Measurements from ENCODE around the gene KLF4. TPM values are rescaled to one million over a fixed set of nuclear protein-coding genes. Genes with fewer than 3 reads are reported as not detected.

KLF4 gene
- total and polyA plus RNA-seq, 2 of the 4 experiments (the other 2 are of a cell fraction) = 1.3 to 3.8 TPM

DNA sequence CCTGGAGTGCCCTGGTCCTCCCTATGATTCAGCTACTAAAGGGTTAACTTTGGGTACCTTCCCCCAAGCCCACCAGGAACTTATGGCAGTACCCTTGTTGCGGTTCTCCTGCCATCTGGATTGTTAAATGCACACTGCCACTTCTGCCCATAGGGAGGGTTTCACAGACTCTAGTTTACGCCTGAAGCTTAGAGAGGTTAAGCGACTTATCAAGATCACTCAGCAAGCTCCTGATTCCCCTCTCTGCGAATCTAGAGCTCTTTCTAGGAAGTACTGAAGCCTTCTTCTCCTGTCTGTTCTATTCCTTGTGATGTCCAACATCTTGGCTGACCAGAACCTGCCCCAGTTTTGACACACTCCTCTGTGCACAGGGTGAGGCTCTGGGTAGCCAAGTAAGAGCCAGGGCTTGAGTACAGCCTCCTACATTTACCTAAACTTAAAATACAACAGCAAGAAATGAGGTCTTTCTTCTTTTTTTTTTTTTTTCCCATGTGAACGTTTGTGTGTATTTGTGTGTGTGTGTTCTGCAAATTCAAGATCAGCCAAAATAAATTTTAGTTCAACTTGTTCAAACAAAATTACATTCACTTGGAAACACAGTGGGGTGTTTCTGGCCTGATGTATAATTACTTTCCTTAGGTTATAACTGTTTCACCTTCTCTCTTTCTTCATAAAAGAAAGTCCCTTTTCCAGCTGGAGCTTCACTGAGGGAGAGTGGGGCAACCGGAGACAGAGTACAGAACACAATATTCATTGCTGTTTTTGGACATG, 28.7 kb upstream of the KLF4 start:
- TF ChIP-seq POLR2A (IDR thresholded peaks at IDR 0.05; ENCODE audit: low read depth, low read length) (no peak), RCOR1 (IDR thresholded peaks at IDR 0.05; ENCODE audit: insufficient replicate concordance, low read length) (no peak), FOS (IDR thresholded peaks at IDR 0.05; ENCODE audit: low read depth, low read length) (no peak), CEBPB (IDR thresholded peaks at IDR 0.05; ENCODE audit: low read depth, low read length) (no peak), MAZ (IDR thresholded peaks at IDR 0.05; ENCODE audit: borderline replicate concordance, low read depth, low read length) (no peak), RFX5 (IDR thresholded peaks at IDR 0.05; ENCODE audit: low read depth, low read length) (no peak), BHLHE40 (IDR thresholded peaks at IDR 0.05; ENCODE audit: low read depth, low read length) (no peak), SMC3 (IDR thresholded peaks at IDR 0.05; ENCODE audit: low read depth, low read length) (no peak), MXI1 (IDR thresholded peaks at IDR 0.05; ENCODE audit: borderline replicate concordance, low read depth, low read length) (no peak), NFE2L2 (IDR thresholded peaks at IDR 0.05; ENCODE audit: low read depth, low read length) (no peak)
- TF ChIP-seq, protein P1, sequence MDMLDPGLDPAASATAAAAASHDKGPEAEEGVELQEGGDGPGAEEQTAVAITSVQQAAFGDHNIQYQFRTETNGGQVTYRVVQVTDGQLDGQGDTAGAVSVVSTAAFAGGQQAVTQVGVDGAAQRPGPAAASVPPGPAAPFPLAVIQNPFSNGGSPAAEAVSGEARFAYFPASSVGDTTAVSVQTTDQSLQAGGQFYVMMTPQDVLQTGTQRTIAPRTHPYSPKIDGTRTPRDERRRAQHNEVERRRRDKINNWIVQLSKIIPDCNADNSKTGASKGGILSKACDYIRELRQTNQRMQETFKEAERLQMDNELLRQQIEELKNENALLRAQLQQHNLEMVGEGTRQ (IDR thresholded peaks at IDR 0.05; ENCODE audit: low read depth, low read length) = no peak
- TF ChIP-seq, protein P2, sequence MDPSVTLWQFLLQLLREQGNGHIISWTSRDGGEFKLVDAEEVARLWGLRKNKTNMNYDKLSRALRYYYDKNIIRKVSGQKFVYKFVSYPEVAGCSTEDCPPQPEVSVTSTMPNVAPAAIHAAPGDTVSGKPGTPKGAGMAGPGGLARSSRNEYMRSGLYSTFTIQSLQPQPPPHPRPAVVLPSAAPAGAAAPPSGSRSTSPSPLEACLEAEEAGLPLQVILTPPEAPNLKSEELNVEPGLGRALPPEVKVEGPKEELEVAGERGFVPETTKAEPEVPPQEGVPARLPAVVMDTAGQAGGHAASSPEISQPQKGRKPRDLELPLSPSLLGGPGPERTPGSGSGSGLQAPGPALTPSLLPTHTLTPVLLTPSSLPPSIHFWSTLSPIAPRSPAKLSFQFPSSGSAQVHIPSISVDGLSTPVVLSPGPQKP (IDR thresholded peaks at IDR 0.05; ENCODE audit: borderline replicate concordance, low read depth, low read length) = no peak

More for the DNA sequence above, 28.7 kb upstream of the KLF4 start:
- Histone ChIP-seq H2BK20ac (ENCODE audit: low read depth, low read length) (no peak overlapping the region), H3K4me1 (ENCODE audit: control insufficient read depth, insufficient read depth, low read length) (no peaks in the 10 kb centered on the region), H3K4me2 (ENCODE audit: low read depth, low read length) (no peak overlapping the region), H3K27me3 (ENCODE audit: control insufficient read depth, insufficient read depth, low read length) (peaks cover 4% of the 10 kb centered on the region), H2AK9ac (replicated peaks; ENCODE audit: low read depth, low read length, poor library complexity) (no peak overlapping the region), H2BK15ac (ENCODE audit: low read depth, low read length) (no peak overlapping the region), H3K23ac (ENCODE audit: low read depth, low read length) (no peak overlapping the region), H3K14ac (replicated peaks; ENCODE audit: low read depth, low read length) (no peak overlapping the region), H3K27ac (ENCODE audit: insufficient read depth, low read length) (no peak overlapping the region), H2BK120ac (ENCODE audit: low read depth, low read length) (no peak overlapping the region), H3K18ac (ENCODE audit: low read depth, low read length) (no peak overlapping the region), H3K36me3 (ENCODE audit: control insufficient read depth, insufficient read depth, low read length) (no peaks in the 10 kb centered on the region), H3K9me1 (ENCODE audit: insufficient read depth, low read length) (no peaks in the 10 kb centered on the region), H3K4me3 (ENCODE audit: insufficient read depth, low read depth, low read length) (no peak overlapping the region), H4K8ac (ENCODE audit: low read depth in 2 of 2, low read length in 2 of 2) (no peak overlapping the region), H2BK5ac (ENCODE audit: low read depth, low read length, poor library complexity, severe bottlenecking) (no peak overlapping the region), H3K79me1 (ENCODE audit: low read depth in 1 of 2, low read length in 2 of 2) (no peaks in the 10 kb centered on the region), H4K91ac (ENCODE audit: insufficient read depth, low read depth, low read length) (no peak overlapping the region), H2AFZ (replicated peaks; ENCODE audit: low read length, poor library complexity) (no peak overlapping the region), H4K5ac (ENCODE audit: low read depth, low read length) (no peak overlapping the region), H3K9ac (ENCODE audit: low read depth, low read length) (no peak overlapping the region), H4K20me1 (ENCODE audit: insufficient read depth, low read length) (no peaks in the 10 kb centered on the region), H3K4ac (ENCODE audit: low read depth, low read length) (no peak overlapping the region), H2AK5ac (ENCODE audit: low read depth, low read length) (no peak overlapping the region), H3K9me3 (ENCODE audit: control insufficient read depth, insufficient read depth, low read length) (no peaks in the 10 kb centered on the region), H3K56ac (ENCODE audit: extremely low read depth, insufficient read depth, low read length) (no peak overlapping the region)
- ChIA-PET POLR2A (ENCODE audit: unreplicated experiment) (interaction anchor here (0.6 kb wide), 1 partner anchor 63 kb away, joined by 8 read pairs; no protein-coding TSS in a partner anchor), CTCF (no interaction called here)
- no TSS peak for BruUV-seq (replicated peaks)
- ATAC-seq (ENCODE audit: low read depth) (no peak), DNase-seq (no peak)
- dilution Hi-C loops (cut with HindIII; ENCODE audit: low sequenced_read_pairs, unreplicated experiment) (no loop called here), intact Hi-C loops (cut with micrococcal nuclease) (no loop called here), in situ Hi-C loops (cut with MboI; ENCODE audit: low sequenced_read_pairs) (no loop called here)
- no CpG with 5 or more reads among the region's 6 CpGs for WGBS, 2 experiments (ENCODE audit: extremely low coverage in 2 of 2, insufficient read length in 1 of 2)
